IPS-NIHi7 (cell line): ENCODE data around the gene AQP4.

Source experiments
- DNase-seq: peaks from one replicate; pipeline ENCODE4 v3.0.0; 2012; ENCODE audit warnings: mixed read lengths; ENCODE audit errors: extremely low spot score

AQP4 gene

GRCh38 chr18:26865557-26865956, at the start of gene AQP4:
TSS of gene AQP4 (minus strand) at chr18:26865707. CDS start at chr18:26865689, 18 bp downstream.
- DNase-seq: peak; percentile 35

DNA sequence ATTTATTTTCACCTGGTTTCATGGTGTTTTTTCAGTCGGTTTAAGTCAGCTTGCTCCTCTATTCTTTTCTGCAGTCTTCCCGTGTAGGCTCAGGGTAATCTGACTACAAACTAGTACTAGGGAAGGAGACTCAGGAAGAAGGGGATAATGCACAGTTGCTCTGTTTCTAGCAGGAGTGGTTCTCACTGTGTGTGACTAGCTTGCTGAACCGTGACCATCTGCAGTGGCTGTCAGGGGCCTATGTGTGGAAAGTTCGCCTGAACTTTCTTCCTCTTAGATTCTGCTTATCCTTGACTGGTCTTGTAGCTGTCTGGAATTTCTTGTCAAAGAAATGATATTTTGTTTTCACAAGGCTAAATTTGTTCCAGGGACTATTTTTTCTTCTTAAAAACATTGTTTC, 46.3 kb upstream of the AQP4 start:
- DNase-seq: no peak

GRCh38 chr18:26909599-26910290, 44.2 kb upstream of the AQP4 start:
- DNase-seq: peak; percentile 73

DNA sequence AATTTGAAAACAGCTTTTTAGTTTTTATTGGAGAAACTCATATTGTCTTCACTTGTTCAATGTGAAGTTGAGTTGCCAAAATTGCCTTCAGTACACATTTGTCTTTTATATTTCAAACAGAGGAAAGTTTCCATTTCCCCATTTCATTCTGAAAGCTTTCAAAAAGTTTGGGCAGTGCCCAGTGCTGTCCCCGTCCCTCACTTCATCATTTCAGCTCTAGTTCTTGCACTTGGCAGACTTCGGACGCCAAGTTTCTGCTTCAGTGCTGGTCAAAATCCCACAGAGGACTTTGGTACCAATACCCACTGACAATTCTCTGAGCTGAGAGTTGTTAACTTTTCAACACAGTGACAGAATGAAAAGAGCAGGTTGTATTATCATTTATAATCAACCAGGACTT, 43.4 kb upstream of the AQP4 start:
- no peak for DNase-seq

- DNase-seq: no peak
Observed at GRCh38 chr18:26902291-26902690, 36.8 kb upstream of the AQP4 start.

DNA sequence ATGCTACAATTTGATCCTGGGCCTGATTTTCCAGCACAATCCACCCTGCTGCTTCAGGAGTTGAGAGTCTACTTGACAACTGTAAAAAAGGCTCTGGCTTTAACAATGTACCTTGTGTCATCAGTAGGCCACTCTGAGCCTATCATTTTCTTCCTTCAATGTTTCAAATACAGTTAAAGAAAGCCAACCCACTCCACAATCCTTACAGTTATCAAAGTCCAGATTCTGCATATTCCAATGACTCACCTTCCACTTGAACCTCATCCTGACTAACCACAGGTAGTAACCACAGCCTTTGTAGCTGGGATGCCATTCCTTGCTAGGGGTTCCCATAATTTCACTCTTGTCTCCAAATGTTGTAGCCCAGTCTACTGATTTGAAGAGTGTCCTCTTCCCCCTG, 35.5 kb upstream of the AQP4 start:
- no peak for DNase-seq

GRCh38 chr18:26894426-26894825, 28.9 kb upstream of the AQP4 start:
- no peak for DNase-seq

- no peak for DNase-seq
Observed at GRCh38 chr18:26893996-26894395, 28.5 kb upstream of the AQP4 start.

- no peak for DNase-seq
Observed at GRCh38 chr18:26888259-26888658, 22.8 kb upstream of the AQP4 start.

- no peak for DNase-seq
Observed at GRCh38 chr18:26875040-26875654, 9.6 kb upstream of the AQP4 start.

GRCh38 chr18:26874283-26874682, 8.8 kb upstream of the AQP4 start:
- DNase-seq: no peak

DNA sequence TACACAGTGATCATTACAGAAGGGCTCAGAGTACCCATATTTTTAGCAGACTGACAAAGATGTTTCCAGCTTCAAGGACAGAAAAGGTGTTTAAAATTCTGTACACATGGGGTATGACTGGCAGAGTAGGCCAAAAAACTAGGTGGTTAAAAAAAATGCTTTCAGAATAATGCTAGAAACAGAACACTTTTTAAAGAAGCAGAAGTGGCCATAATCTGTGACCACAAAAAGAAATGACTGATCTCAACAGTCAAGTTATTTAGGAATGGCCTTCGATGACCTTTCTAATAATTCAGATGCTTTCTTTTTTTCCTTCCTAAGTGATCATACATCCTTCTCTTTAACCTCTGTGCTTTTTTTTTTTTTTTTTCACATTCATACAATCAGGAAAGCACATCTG, 4.1 kb upstream of the AQP4 start:
- DNase-seq: no peak

- no peak for DNase-seq
Observed at GRCh38 chr18:26868968-26869586, 3.6 kb upstream of the AQP4 start.

GRCh38 chr18:26867471-26867870, 2.0 kb upstream of the AQP4 start:
- DNase-seq: no peak

- DNase-seq: no peak
Observed at GRCh38 chr18:26864658-26865057, 849 bp downstream of the AQP4 start.

DNA sequence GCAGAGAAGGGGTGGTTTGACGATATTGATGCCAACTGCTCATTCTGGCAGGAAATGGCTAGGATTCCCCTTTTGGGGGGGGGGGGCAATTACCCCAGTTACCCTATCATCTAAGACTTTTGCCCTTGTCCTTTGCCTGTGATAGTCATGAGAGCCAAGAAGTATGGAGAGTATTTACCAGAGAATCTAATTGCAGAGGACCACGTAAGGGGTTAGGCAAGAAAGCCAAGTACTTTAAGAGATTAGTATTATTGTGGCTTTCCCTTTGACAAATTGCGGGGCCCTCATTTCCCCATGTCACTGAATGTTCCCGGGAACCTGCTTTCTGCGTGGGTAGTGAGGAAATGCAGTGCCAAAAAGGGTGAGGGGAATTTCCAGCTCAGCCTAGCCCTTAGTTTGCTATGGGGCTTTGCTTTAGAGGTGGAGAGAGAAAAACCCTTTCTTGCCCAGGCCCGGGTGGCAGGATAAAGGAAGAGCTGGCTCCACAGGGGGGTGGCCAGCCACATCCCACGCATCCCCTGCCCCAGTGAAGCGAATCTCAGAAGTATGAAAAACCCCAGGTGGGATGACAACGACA, 1.5 kb downstream of the AQP4 start:
- no peak for DNase-seq

DNA sequence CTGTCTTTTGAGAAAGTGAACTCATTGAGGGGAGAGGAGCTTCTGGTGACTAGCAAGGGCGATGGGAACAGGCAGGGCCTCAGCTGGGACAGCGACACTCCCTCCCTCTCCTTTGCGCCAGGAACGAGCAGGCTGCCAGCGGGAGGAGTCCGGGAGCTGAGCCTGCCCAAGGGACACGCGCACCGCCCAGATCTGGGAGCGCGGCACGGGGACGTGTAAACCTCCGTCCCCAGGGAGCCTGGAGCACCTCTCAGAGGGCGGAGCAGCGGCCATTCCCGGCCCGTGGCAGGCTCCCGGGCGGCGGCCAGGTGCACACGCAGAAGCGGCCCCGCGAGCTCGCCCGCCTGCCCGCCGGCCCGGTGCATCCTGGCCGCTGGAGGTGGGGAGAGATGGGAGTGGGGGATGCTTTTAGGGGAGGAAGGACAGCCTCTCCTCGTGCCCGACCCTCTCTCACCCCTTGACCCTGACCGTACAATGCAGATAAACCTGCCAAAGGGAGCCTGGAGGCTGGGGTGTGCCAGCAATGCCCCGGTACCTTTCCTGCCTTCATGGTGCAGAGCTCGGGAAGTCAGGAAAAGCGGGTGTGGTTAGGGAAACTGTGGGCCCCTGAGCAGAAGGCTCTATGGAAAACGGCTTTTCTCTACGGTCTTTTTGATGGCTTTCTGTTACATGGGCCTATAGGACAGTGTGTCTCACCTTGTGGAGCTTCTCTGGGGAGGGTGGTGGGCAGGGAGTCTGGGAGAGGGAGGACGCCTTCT, 2.2 kb downstream of the AQP4 start:
- peak; percentile 72 for DNase-seq

GRCh38 chr18:26862084-26862483, 3.4 kb downstream of the AQP4 start:
- DNase-seq: no peak

- DNase-seq: peak; percentile 38
Observed at GRCh38 chr18:26854292-26854881, 11.1 kb downstream of the AQP4 start.

- DNase-seq: no peak
Observed at GRCh38 chr18:26853401-26853800, 12.1 kb downstream of the AQP4 start.

DNA sequence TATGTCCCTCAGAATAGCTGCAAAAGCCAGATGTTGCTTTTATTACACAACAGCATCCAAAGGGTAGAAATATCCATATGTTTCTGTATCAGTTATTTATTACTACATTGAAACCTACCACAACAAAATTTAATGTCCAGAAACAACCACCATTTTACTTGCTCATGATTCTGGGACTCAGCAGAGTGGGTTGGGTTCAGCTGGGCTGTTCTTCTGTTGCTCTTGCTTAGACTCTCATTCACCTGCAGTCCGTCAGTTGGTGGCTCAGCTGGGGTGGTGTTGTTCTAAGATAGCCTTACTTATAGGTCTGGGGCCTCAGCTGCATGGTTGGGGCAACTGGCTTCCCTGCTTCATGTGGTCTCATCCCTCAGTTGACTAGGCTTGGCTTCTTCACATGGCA, 21.7 kb downstream of the AQP4 start:
- no peak for DNase-seq

- peak; percentile 57 for DNase-seq
Observed at GRCh38 chr18:26840965-26841364, 24.5 kb downstream of the AQP4 start.
